ENCODE data around the gene CTTN. TPM values are rescaled to one million over a fixed set of nuclear protein-coding genes. Genes with fewer than 3 reads are reported as not detected.

The CTTN gene
- total RNA-seq, 4 donors from 2014 or later = 229 to 418 (median 295) TPM

DNA sequence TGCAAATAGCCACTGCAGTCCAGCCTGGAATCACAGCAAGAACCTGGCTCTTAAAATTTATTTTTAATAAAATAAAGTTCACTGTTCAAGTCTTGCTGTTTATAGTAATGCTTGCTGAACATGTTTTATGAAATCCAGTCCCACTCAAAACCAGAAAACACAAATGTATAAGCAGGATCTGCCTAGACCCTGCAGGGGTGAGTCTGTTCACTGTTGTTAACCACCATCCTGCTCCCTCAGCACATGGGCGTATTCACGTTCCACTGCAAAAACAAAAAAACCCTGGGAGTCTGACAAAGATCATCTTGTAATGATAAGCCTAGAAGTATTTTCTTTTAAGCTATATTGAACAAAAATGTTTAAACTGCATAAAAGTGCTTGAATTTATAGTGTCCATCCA is 45.0 kb upstream of the CTTN start:
- Histone ChIP-seq H3K4me1 (no peaks in the 10 kb centered on the region), H3K27ac (no peak overlapping the region), H3K36me3 (peaks cover 33 to 36% of the 10 kb centered on the region in 2 donors), H3K27me3 (no peaks in the 10 kb centered on the region), H3K4me3 (replicated peaks in 1 of 3) (no peak overlapping the region), H3K9me3 (no peaks in the 10 kb centered on the region)
- TF ChIP-seq CTCF (IDR thresholded peaks at IDR 0.05) = no peak
- no peak for TF ChIP-seq POLR2A (IDR thresholded peaks at IDR 0.05)
- DNase-seq = no peak
- WGBS, 2 donors = 93 to 94% methylated on average over 2 of the region's 2 CpGs
- intact Hi-C loops (cut with DNase I) = no loop called here

DNA sequence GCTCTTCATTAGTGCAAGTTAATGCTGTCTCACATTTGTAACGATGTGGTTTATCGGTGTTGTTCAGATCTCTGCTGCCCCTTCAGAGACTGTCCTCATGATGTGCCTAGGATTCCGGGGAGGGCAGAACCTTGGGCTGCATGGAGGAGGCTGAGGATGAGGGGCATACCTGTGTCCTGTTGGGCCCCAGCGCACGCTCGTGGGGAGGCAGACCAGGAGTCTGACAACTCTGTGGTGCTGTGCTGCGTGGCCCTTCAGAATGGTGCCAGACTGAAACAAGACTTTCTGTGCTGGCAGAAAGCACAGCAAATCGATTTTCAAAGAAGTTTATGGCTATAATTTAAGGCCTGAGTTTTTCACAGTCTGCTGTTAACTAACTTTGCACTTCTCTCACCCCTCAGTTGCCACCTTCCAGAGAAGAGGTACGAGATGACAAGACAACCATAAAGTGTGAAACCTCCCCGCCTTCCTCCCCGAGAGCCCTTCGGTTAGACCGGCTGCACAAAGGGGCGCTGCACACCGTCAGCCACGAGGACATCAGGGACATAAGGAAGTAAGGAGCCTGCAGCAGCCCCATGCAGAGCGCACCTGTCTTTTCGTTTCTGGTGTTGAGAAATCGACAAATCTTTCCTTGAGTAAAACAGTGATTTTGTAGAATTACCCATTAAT is 44.3 kb upstream of the CTTN start:
- H3K36me3 ChIP-seq = peaks cover 33 to 36% of the 10 kb centered on the region in 2 donors
- WGBS, 2 donors = 92 to 95% methylated on average over 18 to 19 of the region's 19 CpGs

DNA sequence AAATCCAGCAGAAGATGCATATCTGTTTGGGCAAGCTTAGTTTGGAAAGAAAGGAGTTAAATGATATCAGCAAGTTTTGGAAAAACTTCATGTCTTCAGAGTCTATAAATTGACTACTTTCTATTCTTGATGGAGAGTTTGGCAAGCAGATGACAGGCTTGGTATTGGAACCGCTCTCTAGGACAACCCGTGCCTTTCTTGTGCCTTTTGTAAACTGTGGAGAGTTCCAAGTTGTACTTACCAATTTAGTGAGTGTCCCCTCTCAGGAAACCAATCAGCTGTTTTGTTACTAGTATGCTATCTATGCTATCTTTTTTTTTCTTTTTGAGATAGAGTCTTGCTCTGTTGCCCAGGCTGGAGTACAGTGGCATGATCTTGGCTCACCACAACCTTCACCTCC is 43.7 kb upstream of the CTTN start:
- Histone ChIP-seq H3K36me3 (peaks cover 35 to 37% of the 10 kb centered on the region in 2 donors), H3K27me3 (no peaks in the 10 kb centered on the region), H3K4me3 (replicated peaks in 1 of 3) (no peak overlapping the region), H3K9me3 (no peaks in the 10 kb centered on the region), H3K27ac (no peak overlapping the region), H3K4me1 (no peaks in the 10 kb centered on the region)
- DNase-seq = no peak
- intact Hi-C loops (cut with DNase I) = no loop called here
- WGBS, 2 donors = 76 to 80% methylated on average over 2 of the region's 2 CpGs
- no peak for TF ChIP-seq POLR2A (IDR thresholded peaks at IDR 0.05)
- TF ChIP-seq CTCF (IDR thresholded peaks at IDR 0.05) = no peak

More for the DNA sequence above, 44.3 kb upstream of the CTTN start:
- no peak for TF ChIP-seq CTCF (IDR thresholded peaks at IDR 0.05)
- TF ChIP-seq POLR2A (IDR thresholded peaks at IDR 0.05) = no peak
- H3K4me1 ChIP-seq = no peaks in the 10 kb centered on the region
- H3K27ac ChIP-seq = no peak overlapping the region
- no peak for DNase-seq
- intact Hi-C loops (cut with DNase I) = no loop called here
- no peaks in the 10 kb centered on the region for H3K27me3 ChIP-seq
- H3K4me3 ChIP-seq (replicated peaks in 1 of 3) = no peak overlapping the region
- H3K9me3 ChIP-seq = no peaks in the 10 kb centered on the region

GRCh38 chr11:70358753-70359152 is 39.6 kb upstream of the CTTN start:
- intact Hi-C loops (cut with DNase I) = no loop called here

More at GRCh38 chr11:70358753-70359152, 39.6 kb upstream of the CTTN start:
- Histone ChIP-seq H3K27ac (no peak overlapping the region), H3K4me1 (no peaks in the 10 kb centered on the region), H3K27me3 (no peaks in the 10 kb centered on the region), H3K36me3 (peaks cover 48 to 53% of the 10 kb centered on the region in 2 donors), H3K4me3 (replicated peaks in 1 of 3) (no peak overlapping the region), H3K9me3 (no peaks in the 10 kb centered on the region)
- DNase-seq = no peak
- TF ChIP-seq CTCF (IDR thresholded peaks at IDR 0.05) (no peak), POLR2A (IDR thresholded peaks at IDR 0.05) (no peak)
- 93 to 97% methylated on average over 11 of the region's 11 CpGs for WGBS, 2 donors
